ENCODE results near the gene SPHK2.
"Not testable (repeated sequence)": the region's sequence is repeated elsewhere in the genome, so short reads cannot be mapped to it uniquely, and the experiment has no call there.

SPHK2 gene, protein sequence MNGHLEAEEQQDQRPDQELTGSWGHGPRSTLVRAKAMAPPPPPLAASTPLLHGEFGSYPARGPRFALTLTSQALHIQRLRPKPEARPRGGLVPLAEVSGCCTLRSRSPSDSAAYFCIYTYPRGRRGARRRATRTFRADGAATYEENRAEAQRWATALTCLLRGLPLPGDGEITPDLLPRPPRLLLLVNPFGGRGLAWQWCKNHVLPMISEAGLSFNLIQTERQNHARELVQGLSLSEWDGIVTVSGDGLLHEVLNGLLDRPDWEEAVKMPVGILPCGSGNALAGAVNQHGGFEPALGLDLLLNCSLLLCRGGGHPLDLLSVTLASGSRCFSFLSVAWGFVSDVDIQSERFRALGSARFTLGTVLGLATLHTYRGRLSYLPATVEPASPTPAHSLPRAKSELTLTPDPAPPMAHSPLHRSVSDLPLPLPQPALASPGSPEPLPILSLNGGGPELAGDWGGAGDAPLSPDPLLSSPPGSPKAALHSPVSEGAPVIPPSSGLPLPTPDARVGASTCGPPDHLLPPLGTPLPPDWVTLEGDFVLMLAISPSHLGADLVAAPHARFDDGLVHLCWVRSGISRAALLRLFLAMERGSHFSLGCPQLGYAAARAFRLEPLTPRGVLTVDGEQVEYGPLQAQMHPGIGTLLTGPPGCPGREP

DNA sequence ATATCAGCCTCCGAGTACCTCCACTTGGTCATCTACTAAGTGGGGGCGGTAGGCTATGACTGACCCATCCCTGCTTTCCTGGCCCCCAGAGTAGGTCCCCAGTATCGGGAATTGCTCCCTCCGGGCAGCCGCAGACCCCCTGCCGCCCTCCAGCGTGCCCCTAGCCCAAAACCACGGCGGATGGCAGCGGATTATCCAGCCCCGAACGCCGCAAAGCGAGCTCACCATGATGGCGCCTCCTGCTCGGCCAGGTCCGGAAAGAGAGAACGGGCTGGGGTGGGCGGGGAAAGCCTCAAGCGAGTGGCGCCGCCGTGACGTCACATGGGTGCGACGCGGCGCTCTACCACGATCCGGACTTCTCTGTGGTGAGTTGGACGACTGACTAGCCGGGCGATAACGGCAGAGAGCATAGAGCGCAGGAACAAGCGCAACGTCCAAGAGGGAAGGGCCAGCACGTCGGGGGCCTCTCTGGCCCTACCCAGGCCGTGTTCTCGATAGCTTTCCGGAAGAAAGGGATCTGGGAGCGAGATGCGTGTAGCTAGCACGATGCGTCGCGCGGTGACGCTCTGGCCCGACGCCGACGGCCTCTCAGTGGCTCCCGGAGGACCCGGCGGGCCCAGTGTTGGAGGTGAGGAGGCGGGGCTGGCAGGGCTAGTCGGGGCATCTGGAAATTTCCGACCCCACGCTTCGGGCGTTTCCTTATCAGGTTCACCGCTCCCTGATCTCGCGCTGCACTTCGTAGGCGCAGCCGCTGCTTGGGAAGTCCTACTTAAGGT, at the start of gene SPHK2, which contains the start of gene RPL18:
Gene SPHK2, plus strand, starts transcription at position 591 of the 776 bp plus-strand sequence. CDS start 1,009 bp downstream, outside the sequence.
Gene RPL18, minus strand, starts transcription at position 263 of the 776 bp plus-strand sequence. Its CDS starts 35 bp downstream, at position 228.
- DNase-seq (ENCODE audit: low read depth) = peak; percentile 100
- peak within 1 kb of the TSS; percentile 100 for H3K4me3 ChIP-seq (ENCODE audit: low read depth, low read length)

GRCh38 chr19:48569814-48570213, 49.5 kb upstream of the SPHK2 start:
- peak; percentile 14 for DNase-seq (ENCODE audit: low read depth)
- H3K4me3 ChIP-seq (ENCODE audit: low read depth, low read length) = no peak overlapping the region

GRCh38 chr19:48571378-48572162, 47.7 kb upstream of the SPHK2 start:
- DNase-seq (ENCODE audit: low read depth) = no peak

GRCh38 chr19:48573163-48573505, 46.2 kb upstream of the SPHK2 start:
- H3K4me3 ChIP-seq (ENCODE audit: low read depth, low read length) = no peak overlapping the region
- no peak for DNase-seq (ENCODE audit: low read depth)

More at GRCh38 chr19:48571378-48572162, 47.7 kb upstream of the SPHK2 start:
- H3K4me3 ChIP-seq (ENCODE audit: low read depth, low read length) = no peak overlapping the region

GRCh38 chr19:48575931-48576622, 43.2 kb upstream of the SPHK2 start:
- DNase-seq (ENCODE audit: low read depth) = no peak
- H3K4me3 ChIP-seq (ENCODE audit: low read depth, low read length) = no peak overlapping the region

- not testable (repeated sequence) for H3K4me3 ChIP-seq (ENCODE audit: low read depth, low read length); DNase-seq (ENCODE audit: low read depth)
Measured at GRCh38 chr19:48577908-48578307, 41.4 kb upstream of the SPHK2 start.

GRCh38 chr19:48578891-48579290, 40.4 kb upstream of the SPHK2 start:
- H3K4me3 ChIP-seq (ENCODE audit: low read depth, low read length) = no peak overlapping the region
- no peak for DNase-seq (ENCODE audit: low read depth)

DNA sequence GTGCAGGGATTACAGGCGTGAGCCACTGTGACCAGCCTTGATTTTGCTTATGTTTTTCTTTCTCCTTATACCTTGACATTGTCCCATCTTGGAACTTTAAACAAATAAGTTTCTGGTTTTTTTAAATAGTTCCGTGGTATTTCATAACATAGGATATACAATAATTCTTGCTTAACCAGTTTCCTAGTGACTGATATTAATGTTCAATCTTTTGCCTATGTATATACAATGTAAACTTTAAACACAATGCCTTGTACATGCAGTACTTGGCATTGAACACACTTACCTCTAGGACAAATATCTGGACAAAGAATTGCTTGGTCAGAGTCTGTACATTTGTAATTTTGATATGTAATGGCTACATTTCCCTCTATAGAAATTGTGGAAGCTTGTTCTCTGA, 37.1 kb upstream of the SPHK2 start:
- no peak for DNase-seq (ENCODE audit: low read depth)
- H3K4me3 ChIP-seq (ENCODE audit: low read depth, low read length) = no peak overlapping the region

- H3K4me3 ChIP-seq (ENCODE audit: low read depth, low read length) = no peak overlapping the region
- no peak for DNase-seq (ENCODE audit: low read depth)
Measured at GRCh38 chr19:48587387-48587786, 31.9 kb upstream of the SPHK2 start.

DNA sequence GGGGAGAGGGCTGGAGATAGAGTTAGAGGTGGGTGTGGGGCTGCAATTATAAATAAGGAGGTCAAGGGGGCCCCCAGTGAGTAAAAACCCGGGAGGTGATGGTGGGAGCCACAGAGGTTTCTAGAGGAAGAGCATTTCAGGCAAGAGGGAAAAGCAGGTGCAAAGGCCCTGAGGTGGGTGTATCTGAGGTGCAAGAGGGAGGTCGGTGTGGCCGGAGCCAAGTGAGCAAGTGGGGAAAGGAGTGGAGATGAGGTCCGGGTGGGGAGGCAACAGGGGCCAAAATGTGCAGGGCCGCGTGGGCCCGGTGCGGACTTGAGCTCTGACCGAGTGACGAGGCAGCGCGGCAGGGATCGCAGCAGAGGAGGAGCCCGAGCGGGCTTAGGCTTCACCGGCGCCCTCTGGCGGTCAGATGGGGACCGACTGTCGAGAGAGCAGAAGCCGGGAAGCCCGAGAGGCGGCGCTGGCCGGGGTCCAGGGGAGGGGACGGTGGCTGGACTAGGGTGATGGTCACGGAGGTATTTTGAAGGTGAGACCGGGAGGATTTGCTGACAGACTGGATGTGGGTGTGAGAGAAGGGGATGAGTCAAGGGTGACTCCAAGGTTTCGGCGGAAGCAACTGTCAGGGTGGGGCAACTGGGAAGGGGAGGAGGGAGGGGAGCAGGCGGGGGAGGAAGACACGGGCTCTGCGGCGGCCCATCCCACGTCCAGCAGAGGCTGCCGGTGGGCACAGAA, 30.5 kb upstream of the SPHK2 start:
- peak overlapping the region; percentile 32 for H3K4me3 ChIP-seq (ENCODE audit: low read depth, low read length)
- DNase-seq (ENCODE audit: low read depth) = no peak

- no peak for DNase-seq (ENCODE audit: low read depth)
- H3K4me3 ChIP-seq (ENCODE audit: low read depth, low read length) = no peak overlapping the region
Measured at GRCh38 chr19:48591021-48591420, 28.3 kb upstream of the SPHK2 start.

DNA sequence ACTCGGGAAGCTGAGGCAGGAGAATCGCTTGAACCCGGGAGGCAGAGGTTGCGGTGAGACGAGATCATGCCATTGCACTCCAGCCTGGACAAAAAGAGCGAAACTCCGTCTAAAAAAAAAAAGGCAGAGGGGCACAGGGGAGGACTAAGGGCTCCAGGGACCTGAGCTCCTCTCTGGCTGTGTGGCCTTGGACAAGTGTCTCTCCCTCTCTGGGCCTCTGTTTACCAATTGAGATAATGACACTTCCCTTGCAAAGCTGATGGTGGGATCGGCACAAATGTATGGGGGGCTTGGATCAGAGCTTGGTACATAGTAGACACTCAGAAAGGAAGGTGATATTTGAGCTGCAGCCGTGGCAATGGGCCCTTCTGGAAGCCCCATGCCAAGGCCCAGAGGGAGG, 24.1 kb upstream of the SPHK2 start:
- no peak overlapping the region for H3K4me3 ChIP-seq (ENCODE audit: low read depth, low read length)
- DNase-seq (ENCODE audit: low read depth) = no peak

- no peak overlapping the region for H3K4me3 ChIP-seq (ENCODE audit: low read depth, low read length)
- DNase-seq (ENCODE audit: low read depth) = no peak
Measured at GRCh38 chr19:48595833-48596232, 23.5 kb upstream of the SPHK2 start.

GRCh38 chr19:48596237-48596636, 23.1 kb upstream of the SPHK2 start:
- no peak for DNase-seq (ENCODE audit: low read depth)
- H3K4me3 ChIP-seq (ENCODE audit: low read depth, low read length) = no peak overlapping the region

DNA sequence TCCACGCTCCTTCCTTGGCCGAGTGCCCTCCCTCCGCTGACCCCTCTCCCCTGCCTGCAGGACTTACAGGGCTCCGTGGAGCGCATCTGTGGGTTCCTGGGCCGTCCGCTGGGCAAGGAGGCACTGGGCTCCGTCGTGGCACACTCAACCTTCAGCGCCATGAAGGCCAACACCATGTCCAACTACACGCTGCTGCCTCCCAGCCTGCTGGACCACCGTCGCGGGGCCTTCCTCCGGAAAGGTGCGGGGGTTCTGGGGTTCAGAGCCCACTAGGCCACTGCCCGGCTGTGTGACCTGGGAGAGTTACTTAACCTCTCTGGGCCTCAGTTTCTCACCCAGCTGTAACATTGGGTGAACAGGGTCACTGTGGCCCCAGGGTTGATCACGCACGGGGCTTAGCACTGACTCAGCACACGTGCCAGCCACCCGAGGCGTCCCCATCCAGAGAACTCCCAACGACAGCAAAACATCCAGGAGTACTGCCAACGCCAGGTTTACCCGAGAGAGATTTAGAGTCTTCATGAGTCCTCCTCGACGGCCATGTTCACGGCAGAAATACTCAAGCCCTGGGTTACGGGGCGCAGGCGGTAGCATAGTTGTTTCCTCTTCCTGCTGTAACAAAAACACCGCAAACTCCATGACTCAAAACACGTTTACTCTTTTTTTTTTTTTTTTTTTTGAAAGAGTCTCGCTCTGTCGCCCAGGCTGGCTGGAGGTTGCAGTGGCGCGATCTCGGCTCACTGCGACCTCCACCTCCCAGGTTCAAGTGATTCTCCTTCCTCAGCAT, 22.4 kb upstream of the SPHK2 start:
- no peak overlapping the region for H3K4me3 ChIP-seq (ENCODE audit: low read depth, low read length)
- DNase-seq (ENCODE audit: low read depth) = no peak

- no peak overlapping the region for H3K4me3 ChIP-seq (ENCODE audit: low read depth, low read length)
- no peak for DNase-seq (ENCODE audit: low read depth)
Measured at GRCh38 chr19:48598996-48599700, 20.2 kb upstream of the SPHK2 start.
